Measurements from ENCODE around the gene ZNF81. TPM values are rescaled to one million over a fixed set of nuclear protein-coding genes. Genes with fewer than 3 reads are reported as not detected.
A peak's percentile ranks its signal among the peaks of the same experiment; 100 is the strongest.
"Not testable (repeated sequence)": the region's sequence is repeated elsewhere in the genome, so short reads cannot be mapped to it uniquely, and the experiment has no call there.

The ZNF81 gene
- total RNA-seq, 1 donor from 2014 or later = 8.5 TPM

GRCh38 chrX:47927212-47927611 lies 90.5 kb downstream of the ZNF81 start:
- Mint-ChIP-seq H3K27me3 (ENCODE audit: low read depth) (no peaks in the 10 kb centered on the region), H3K36me3 (ENCODE audit: low read depth) (peaks cover 1% of the 10 kb centered on the region), H3K9me3 (ENCODE audit: low read depth) (peaks cover 36% of the 10 kb centered on the region), H3K4me1 (ENCODE audit: low read depth) (no peaks in the 10 kb centered on the region), H3K27ac (ENCODE audit: unreplicated experiment) (no peak overlapping the region), H3K4me3 (ENCODE audit: unreplicated experiment) (no peak overlapping the region)
- no peak for TF ChIP-seq CTCF (IDR thresholded peaks at IDR 0.05)
- no peak for DNase-seq (ENCODE audit: low spot score)

GRCh38 chrX:47931970-47932369 lies 95.3 kb downstream of the ZNF81 start:
- peaks cover 31% of the 10 kb centered on the region for H3K9me3 Mint-ChIP-seq (ENCODE audit: low read depth)
- not testable (repeated sequence) for H3K36me3 Mint-ChIP-seq (ENCODE audit: low read depth); DNase-seq (ENCODE audit: low spot score); H3K27me3 Mint-ChIP-seq (ENCODE audit: low read depth); H3K4me1 Mint-ChIP-seq (ENCODE audit: low read depth); H3K4me3 Mint-ChIP-seq (ENCODE audit: unreplicated experiment); H3K27ac Mint-ChIP-seq (ENCODE audit: unreplicated experiment)

- no peak for TF ChIP-seq CTCF (IDR thresholded peaks at IDR 0.05)
- Mint-ChIP-seq H3K9me3 (ENCODE audit: low read depth) (peaks cover 30% of the 10 kb centered on the region), H3K36me3 (ENCODE audit: low read depth) (no peaks in the 10 kb centered on the region), H3K27me3 (ENCODE audit: low read depth) (no peaks in the 10 kb centered on the region), H3K27ac (ENCODE audit: unreplicated experiment) (no peak overlapping the region), H3K4me1 (ENCODE audit: low read depth) (peaks cover 3% of the 10 kb centered on the region), H3K4me3 (ENCODE audit: unreplicated experiment) (no peak overlapping the region)
- DNase-seq (ENCODE audit: low spot score) = no peak
These were observed 97.2 kb downstream of the ZNF81 start for GRCh38 chrX:47933946-47934345.

- DNase-seq (ENCODE audit: low spot score) = no peak
- TF ChIP-seq CTCF (IDR thresholded peaks at IDR 0.05) = no peak
- no peaks in the 10 kb centered on the region for H3K36me3 Mint-ChIP-seq (ENCODE audit: low read depth)
- H3K27me3 Mint-ChIP-seq (ENCODE audit: low read depth) = no peaks in the 10 kb centered on the region
- peaks cover 41% of the 10 kb centered on the region for H3K9me3 Mint-ChIP-seq (ENCODE audit: low read depth)
- H3K4me3 Mint-ChIP-seq (ENCODE audit: unreplicated experiment) = peak overlapping the region; percentile 50
- no peak overlapping the region for H3K27ac Mint-ChIP-seq (ENCODE audit: unreplicated experiment)
- peaks cover 3% of the 10 kb centered on the region for H3K4me1 Mint-ChIP-seq (ENCODE audit: low read depth)
These were observed 99.7 kb downstream of the ZNF81 start for GRCh38 chrX:47936224-47936939.

- DNase-seq (ENCODE audit: low spot score) = no peak
- Mint-ChIP-seq H3K4me1 (ENCODE audit: low read depth) (peaks cover 3% of the 10 kb centered on the region), H3K36me3 (ENCODE audit: low read depth) (no peaks in the 10 kb centered on the region), H3K9me3 (ENCODE audit: low read depth) (peaks cover 44% of the 10 kb centered on the region), H3K27me3 (ENCODE audit: low read depth) (no peaks in the 10 kb centered on the region), H3K27ac (ENCODE audit: unreplicated experiment) (no peak overlapping the region), H3K4me3 (ENCODE audit: unreplicated experiment) (peak overlapping the region; percentile 4)
- TF ChIP-seq CTCF (IDR thresholded peaks at IDR 0.05) = no peak
These were observed 100.2 kb downstream of the ZNF81 start for GRCh38 chrX:47936940-47937317.

GRCh38 chrX:47940448-47940847 lies 103.7 kb downstream of the ZNF81 start:
- DNase-seq (ENCODE audit: low spot score) = no peak
- Mint-ChIP-seq H3K36me3 (ENCODE audit: low read depth) (peaks cover 4% of the 10 kb centered on the region), H3K27ac (ENCODE audit: unreplicated experiment) (no peak overlapping the region), H3K4me3 (ENCODE audit: unreplicated experiment) (no peak overlapping the region), H3K9me3 (ENCODE audit: low read depth) (peaks cover 50% of the 10 kb centered on the region), H3K27me3 (ENCODE audit: low read depth) (no peaks in the 10 kb centered on the region), H3K4me1 (ENCODE audit: low read depth) (peaks cover 3% of the 10 kb centered on the region)
- TF ChIP-seq CTCF (IDR thresholded peaks at IDR 0.05) = no peak

Data from chondrocyte (in vitro differentiated cells).